RKO (cell line): Measurements from ENCODE around the gene ZNF618.

Experiments
- DNase-seq: peaks from one replicate; pipeline ENCODE4 v3.0.0-alpha.2; 2016; ENCODE audit warnings: low spot score

Gene ZNF618

DNA sequence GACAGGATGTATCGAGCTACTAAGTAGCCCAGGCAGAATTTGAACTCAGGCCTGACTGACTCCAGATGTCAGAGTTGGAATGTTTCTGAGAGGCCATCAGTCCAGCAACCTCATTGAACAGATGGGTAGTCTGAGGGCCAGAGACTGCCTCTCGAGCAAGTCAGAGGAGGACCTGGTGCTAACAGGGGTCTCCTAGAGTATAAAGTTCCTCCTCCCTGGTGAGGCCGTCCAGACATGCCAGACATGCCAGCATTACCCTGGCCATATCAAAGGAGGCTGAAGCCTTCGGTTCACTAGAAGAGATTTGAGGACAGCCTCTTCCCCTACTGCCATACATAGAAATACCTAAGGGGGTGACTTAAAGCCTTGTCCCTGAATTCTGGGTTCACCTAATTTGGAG is 81.2 kb downstream of the ZNF618 start:
- no peak for DNase-seq

- peak; percentile 29 for DNase-seq
Observed at GRCh38 chr9:113957821-113958341, 81.8 kb downstream of the ZNF618 start.

DNA sequence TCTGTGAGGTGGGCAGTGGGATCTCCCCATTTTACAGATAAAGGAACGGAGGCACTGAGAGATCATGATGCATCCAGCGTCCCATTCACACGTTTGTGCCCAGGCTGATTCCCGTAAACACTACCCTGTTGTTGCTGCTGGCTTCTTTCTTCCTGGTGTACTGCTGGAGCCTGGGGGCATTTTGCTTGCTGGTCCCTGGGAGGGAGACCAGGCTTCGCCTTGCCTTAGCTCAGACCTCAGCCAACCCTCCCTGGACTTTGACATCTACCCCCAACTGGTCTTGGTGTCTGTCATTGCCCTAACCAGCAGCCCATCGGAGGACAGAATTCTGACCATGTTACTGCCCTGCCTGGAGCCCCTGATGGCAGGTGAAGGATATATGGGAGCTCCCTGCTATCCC is 82.4 kb downstream of the ZNF618 start:
- DNase-seq: no peak

DNA sequence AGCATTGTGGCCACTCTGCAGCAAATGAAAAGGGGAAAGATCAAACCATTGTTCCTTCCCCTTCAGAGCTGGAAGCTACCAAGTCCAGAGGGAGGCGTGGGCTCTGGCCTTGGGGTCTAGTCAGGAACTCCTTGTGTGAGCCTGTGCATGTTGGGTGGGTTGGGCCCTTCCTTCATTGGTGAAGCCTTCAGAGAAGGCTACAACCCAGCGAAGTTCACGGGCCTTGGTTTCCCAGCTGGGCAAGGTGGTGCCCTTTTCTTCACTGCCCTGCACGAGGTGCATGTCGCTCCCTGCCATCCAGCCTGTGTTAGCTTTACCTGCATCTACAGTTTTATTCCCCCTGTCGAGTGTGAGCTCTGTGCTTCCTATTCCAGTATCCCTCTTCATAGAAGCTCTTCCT is 84.7 kb downstream of the ZNF618 start:
- no peak for DNase-seq

DNA sequence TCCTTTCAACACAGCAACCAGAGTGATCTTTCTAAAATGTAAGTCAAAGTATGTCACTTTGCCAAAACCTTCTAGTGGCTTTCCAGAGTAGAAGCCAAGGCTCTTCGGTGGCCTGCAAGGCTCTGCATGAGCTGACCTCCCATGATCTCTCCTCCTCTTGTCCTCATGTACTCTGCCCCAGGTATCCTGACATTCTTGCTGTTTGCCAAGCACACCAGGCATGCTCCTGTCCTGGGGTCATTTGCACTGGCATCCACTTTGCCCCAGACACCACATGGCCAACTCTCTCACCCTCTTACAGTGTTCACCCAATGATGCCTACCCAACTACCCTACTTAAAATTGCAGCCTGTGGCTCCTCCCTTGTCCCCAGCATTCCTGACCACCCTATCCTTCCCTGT is 86.3 kb downstream of the ZNF618 start:
- DNase-seq: no peak

DNA sequence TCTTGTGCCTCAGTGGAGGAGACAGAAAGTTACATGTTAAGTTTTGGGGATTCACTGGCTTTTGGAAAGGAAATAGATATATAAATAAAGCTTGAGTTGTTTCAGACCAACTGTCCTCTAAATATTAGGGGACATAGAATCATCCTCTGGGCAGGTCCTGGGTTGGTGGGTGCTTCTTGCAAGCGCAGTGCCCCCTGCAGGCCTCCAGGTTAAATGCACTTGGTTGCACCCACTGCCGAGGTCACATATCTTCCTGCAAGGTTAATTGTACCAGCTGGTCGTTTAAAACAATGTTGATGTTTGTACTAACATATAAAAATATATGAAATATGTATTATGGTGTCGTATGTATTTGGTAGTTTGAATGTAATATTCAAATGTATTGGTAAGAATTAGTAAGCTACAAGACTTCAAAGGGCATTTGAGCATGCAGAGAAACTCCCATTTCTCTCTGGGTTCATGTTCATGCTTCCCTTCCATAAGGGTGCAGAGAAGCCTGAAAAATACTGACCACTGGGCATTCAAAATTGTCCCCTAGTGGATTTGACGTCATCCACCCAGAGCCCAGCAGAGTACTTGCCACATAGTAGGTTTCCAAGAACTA is 87.0 kb downstream of the ZNF618 start:
- DNase-seq: peak; percentile 22

DNA sequence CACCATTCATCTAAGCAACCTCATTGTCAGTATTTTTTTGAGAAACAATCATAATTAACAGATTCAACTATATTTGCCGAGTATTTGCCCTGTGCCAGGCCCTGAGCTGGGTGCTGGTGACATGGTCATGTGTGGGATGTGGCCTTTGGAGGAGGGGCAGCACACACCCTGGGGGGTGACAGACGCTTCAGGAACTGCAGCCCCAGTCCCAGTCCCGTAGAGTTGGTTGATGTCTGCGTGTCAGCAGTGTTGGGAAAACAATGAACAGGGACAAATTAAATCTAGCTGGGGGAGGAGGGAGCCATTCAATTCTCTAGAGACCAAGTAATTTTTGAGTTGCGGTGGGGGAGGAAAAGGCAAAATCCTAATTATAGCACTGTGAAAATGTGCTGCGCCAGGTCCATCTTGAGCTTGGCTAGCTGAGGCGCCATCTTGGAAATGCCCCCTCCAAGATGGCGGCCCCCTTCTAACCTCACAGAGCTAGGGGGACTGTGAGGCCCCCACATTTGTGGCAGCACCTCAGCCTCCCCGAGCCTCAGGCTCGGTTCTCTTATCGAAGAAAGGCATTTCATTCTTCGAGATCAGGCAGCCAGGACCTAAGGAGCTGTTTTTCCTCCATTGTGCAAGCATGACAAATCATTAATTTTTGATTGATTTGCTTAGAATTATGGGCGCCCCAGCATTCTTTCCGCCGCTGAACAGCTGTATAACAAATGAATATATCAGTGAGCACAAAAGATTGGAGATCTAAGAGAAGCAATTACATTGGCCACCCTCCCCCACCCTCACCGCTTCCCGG is 87.8 kb downstream of the ZNF618 start:
- DNase-seq: no peak

- DNase-seq: no peak
Observed at GRCh38 chr9:113964495-113965170, 88.5 kb downstream of the ZNF618 start.

DNA sequence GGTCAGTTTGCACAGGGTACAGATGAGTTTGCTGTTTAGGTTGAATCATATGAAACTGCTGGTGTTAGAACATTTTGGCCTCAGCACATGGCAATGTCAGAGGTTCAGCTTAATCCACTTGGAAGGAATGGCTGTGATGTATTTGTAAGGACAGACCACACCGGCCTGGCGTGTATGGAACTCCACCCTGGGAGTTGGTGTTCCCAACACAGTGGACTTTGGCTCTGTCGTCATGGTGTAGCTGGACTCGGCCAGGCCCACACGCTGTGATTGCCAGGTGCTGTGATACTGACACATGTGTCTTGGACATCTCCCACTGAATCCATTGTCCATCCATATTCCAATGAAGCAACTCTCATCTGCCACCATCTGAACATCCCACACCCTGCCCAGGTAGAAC is 90.3 kb downstream of the ZNF618 start:
- DNase-seq: no peak

DNA sequence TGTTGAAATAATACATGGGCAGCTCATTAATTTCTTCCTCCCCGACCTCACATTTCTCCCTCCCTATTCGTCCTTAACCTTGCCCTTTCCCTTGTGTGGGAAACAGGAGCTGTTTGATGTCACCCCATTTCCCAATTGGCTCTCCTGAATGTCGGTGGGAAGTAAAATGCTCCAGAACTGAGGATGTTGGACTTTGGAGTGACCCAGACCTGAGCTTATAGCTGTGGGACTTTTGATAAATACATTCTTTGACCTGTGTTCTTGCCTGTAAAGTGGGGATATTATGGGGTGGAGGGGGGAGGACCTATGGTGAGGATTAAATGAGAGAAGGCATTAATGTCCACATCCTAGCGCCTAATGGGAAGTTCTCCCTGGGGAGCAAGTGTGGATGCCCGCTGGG is 91.3 kb downstream of the ZNF618 start:
- no peak for DNase-seq

- DNase-seq: no peak
Observed at GRCh38 chr9:113969343-113969742, 93.2 kb downstream of the ZNF618 start.

DNA sequence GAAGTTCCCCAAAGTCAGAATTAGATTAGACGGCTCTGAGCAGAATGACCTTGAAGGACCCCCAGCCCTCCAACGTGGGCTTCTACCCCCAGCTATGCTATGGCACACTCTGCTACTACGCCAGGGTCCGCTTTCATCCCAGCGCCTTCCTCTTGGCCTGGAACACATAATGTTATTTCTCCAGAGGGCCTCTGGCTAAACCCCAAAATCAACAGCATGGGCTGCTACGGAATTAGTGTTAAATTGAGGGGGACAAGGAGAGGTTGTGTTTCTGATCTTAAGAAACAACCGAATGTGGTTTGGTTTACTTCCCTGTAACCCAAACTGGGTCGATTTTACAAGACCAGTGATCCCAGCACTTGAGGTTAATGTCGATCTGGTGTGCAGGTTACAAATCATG is 97.1 kb downstream of the ZNF618 start:
- DNase-seq: no peak

- DNase-seq: no peak
Observed at GRCh38 chr9:113973963-113974413, 97.9 kb downstream of the ZNF618 start.

GRCh38 chr9:113976915-113977314 is 100.8 kb downstream of the ZNF618 start:
- no peak for DNase-seq

- no peak for DNase-seq
Observed at GRCh38 chr9:113978725-113979342, 102.7 kb downstream of the ZNF618 start.

- no peak for DNase-seq
Observed at GRCh38 chr9:113979343-113980127, 103.4 kb downstream of the ZNF618 start.

DNA sequence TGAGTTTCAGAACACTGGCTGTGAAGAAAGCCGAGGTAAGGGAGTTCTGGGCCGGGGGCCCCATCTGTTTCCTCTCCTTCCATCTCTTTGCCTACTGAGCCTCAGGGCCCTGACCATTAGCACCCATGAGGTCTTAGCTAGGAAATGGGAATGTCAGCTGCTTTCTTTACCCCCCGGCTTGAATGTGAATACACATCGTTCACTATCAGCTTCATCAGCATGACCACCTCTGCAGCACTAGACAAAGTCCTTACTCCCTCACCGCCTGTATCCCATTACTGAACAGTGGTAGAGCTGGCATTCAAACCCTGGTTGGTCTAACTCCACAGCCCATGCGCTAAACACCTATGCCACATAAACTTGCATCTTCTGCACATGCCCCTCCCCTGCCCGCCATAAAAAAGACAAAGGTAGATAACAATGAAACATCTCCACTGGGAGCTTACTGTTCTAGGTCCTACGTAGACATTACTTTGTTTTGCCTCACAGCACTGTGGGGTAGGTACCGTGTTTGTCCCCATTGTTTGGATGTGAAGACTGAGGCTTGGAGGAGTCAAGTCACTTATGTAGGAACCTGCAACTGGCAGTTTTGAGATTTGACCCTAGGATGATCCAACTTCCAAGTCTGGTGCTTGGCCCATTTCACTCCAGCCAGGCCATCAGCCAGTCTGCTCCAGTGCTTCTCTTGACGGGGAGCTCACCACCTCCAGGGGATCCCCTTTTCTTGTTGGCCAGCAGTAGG is 108.7 kb downstream of the ZNF618 start:
- DNase-seq: no peak

DNA sequence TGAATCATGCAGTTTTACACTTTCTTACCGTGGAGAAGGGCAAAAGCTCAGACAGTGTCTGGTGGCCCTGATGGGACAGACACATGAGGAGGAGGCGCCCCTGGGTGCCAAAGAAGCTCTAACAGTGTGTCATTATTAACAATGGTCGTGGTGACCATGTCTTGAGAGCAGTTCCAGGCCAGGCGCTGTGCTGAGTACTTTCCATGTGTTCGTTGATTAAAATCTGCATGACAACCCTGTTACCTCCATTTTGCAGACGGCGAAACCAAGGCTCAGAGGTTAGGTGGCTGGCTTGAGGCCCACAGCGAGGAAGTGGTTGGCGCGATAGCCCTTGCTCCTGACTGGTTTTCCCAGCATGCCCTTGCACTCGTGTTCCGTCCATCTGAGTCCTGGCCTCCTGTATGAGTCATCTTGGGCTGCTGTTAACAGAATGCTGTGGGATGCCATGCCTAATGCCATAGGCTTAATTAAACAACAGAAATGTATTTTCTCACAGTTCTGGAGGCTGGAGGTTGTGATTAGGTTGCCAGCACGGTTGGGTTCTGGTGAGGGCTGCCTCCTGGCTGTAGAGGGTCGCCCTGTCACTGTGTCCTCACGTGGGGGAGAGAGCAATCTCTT is 110.0 kb downstream of the ZNF618 start:
- no peak for DNase-seq

DNA sequence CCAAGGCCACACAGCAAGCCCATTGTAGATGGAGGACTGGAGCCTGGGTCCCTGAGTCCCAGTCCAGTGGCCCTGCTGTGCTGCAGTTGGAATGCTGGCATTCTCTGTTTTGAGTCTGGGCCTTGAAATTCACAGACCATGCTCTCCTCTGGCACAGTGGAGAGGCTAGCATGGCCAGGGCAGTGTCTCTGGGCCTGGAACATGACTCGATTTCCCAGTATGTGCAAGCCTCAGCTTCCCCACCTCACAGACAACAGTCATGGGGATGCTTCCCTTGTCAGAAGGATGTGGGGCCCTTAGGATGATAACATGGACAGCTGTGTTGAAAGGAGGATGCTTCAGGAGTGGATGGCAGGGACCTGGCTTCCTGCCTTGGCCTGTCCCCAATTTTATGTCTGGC is 110.8 kb downstream of the ZNF618 start:
- no peak for DNase-seq

GRCh38 chr9:113987526-113987925 is 111.4 kb downstream of the ZNF618 start:
- no peak for DNase-seq
